Osteocyte (in vitro differentiated cells): ENCODE data around the gene CFAP61. TPM values are rescaled to one million over a fixed set of nuclear protein-coding genes. Genes with fewer than 3 reads are reported as not detected.

Source experiments
- DNase-seq: peaks from one replicate; pipeline ENCODE4 v3.0.0; 2021; ENCODE audit warnings: mixed read lengths; ENCODE audit not compliant: unreplicated experiment; ENCODE audit errors: extremely low spot score
- H3K27ac Mint-ChIP-seq: one replicate; pipeline ENCODE4 v1.8.0; 2021; ENCODE audit warnings: mild to moderate bottlenecking, mixed read lengths; ENCODE audit not compliant: unreplicated experiment
- H3K27me3 Mint-ChIP-seq: one replicate; pipeline ENCODE4 v1.8.0; 2021; ENCODE audit warnings: mixed read lengths; ENCODE audit not compliant: unreplicated experiment
- H3K36me3 Mint-ChIP-seq: one replicate; pipeline ENCODE4 v1.8.0; 2021; ENCODE audit warnings: mixed read lengths; ENCODE audit not compliant: unreplicated experiment
- H3K4me1 Mint-ChIP-seq: one replicate; pipeline ENCODE4 v1.8.0; 2021; ENCODE audit warnings: mixed read lengths; ENCODE audit not compliant: unreplicated experiment
- H3K4me3 Mint-ChIP-seq: one replicate; pipeline ENCODE4 v1.8.0; 2021; ENCODE audit warnings: mild to moderate bottlenecking, moderate library complexity, mixed read lengths; ENCODE audit not compliant: unreplicated experiment
- H3K9me3 Mint-ChIP-seq: one replicate; pipeline ENCODE4 v1.8.0; 2021; ENCODE audit warnings: mixed read lengths; ENCODE audit not compliant: unreplicated experiment
- total RNA-seq: library from RNA; stranded (reverse); gene quantifications from 2 replicates; pipeline ENCODE4 v1.2.1, GENCODE V29; 2021
- TF ChIP-seq, protein P1 (sequence below): fragments of 200-600 bp; sonication (generic); IDR thresholded peaks from 2 replicates; pipeline ENCODE4 v1.5.0; 2021; ENCODE audit warnings: antibody characterized with exemption, mild to moderate bottlenecking, moderate library complexity

The CFAP61 gene
- total RNA-seq, 1 donor from 2014 or later: not detected

DNA sequence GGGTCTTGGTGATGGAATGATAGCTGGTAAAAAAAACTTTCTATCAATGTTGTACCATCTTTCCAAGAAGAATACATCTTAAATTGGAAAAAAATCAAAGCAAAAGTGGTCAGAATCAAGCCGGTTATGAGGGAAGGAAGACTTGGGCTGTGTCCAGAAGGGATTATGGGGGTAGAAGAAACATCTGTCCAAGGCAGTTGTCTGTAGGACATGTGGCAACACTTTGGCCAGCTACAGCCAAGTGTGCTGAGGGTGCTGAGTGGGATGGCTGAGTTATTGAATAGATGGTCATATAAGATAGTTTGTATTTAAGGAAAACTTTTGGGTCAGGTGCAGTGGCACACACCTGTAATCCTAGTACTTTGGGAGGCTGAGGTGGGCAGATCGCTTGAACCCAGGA is 354.0 kb downstream of the CFAP61 start:
- no peak overlapping the region for H3K27ac Mint-ChIP-seq
- H3K27me3 Mint-ChIP-seq: no peaks in the 10 kb centered on the region
- TF ChIP-seq, protein P1, sequence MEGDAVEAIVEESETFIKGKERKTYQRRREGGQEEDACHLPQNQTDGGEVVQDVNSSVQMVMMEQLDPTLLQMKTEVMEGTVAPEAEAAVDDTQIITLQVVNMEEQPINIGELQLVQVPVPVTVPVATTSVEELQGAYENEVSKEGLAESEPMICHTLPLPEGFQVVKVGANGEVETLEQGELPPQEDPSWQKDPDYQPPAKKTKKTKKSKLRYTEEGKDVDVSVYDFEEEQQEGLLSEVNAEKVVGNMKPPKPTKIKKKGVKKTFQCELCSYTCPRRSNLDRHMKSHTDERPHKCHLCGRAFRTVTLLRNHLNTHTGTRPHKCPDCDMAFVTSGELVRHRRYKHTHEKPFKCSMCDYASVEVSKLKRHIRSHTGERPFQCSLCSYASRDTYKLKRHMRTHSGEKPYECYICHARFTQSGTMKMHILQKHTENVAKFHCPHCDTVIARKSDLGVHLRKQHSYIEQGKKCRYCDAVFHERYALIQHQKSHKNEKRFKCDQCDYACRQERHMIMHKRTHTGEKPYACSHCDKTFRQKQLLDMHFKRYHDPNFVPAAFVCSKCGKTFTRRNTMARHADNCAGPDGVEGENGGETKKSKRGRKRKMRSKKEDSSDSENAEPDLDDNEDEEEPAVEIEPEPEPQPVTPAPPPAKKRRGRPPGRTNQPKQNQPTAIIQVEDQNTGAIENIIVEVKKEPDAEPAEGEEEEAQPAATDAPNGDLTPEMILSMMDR: no peak
- DNase-seq: no peak
- H3K9me3 Mint-ChIP-seq: no peaks in the 10 kb centered on the region
- no peaks in the 10 kb centered on the region for H3K4me1 Mint-ChIP-seq
- no peak overlapping the region for H3K4me3 Mint-ChIP-seq
- peaks cover 6% of the 10 kb centered on the region for H3K36me3 Mint-ChIP-seq

DNA sequence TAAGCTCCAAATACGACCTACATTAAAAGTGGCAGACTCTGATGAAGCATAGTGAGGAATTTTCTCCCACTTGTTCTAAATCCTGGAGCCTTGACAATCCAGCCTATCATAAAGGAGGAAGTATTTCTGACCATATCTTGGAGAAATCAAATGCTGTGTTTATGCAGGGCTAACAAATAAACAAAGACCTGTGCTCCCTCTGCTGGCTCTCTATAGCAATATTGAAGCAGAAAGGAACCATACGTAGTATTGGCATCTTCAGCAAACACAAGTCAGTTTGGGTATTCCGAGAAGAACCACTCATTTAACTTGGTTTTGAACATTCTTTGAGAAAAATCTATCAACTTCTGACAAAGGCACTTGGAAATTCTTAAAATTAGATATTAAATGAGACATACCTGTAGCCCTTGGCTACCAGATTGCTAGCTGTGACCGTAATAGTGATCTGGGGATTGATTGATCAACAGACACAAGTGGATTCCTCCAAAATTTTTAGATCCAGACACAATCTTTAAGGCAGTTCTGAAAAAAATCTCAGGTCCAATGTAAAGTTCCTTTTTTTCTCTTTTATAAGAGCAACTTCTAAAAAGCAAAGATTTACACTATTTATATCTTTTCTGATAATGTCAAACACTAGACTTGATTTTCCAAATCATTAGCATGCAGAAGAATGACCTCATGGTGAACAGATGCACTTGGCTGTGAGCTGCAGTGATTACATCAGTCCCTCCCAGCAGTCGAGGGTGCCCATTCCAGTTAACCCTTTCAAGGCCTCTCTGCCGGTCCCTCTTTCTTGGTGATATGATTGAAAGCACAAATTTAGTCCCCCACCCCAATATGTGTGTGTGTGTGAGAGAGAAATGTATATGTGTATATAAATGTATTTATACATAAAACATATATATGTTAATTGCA is 355.8 kb downstream of the CFAP61 start:
- no peaks in the 10 kb centered on the region for H3K27me3 Mint-ChIP-seq
- H3K9me3 Mint-ChIP-seq: no peaks in the 10 kb centered on the region
- no peaks in the 10 kb centered on the region for H3K4me1 Mint-ChIP-seq
- peaks cover 10% of the 10 kb centered on the region for H3K36me3 Mint-ChIP-seq
- no peak for DNase-seq
- TF ChIP-seq, protein P1: no peak
- no peak overlapping the region for H3K27ac Mint-ChIP-seq
- H3K4me3 Mint-ChIP-seq: no peak overlapping the region

DNA sequence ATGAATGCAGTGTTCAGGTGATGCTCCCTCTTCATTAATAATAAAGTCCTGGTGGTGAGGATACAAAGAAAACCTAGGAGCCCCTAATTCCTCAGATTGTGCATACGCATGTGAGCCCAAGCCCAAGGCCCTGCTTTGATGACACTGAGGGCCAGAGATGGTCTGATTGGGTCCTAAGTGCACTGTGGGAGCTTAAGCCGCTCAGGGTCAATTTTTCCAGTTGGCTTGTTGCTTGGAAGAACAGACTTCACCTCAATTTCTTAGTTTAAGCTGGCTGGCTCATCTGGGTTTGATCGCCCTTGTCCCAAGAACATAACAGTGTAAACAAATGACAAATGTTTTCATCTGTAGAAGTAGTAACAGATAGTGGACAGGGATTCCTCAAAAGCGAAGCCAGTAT is 357.0 kb downstream of the CFAP61 start:
- no peaks in the 10 kb centered on the region for H3K27me3 Mint-ChIP-seq
- no peak overlapping the region for H3K27ac Mint-ChIP-seq
- no peaks in the 10 kb centered on the region for H3K4me1 Mint-ChIP-seq
- peaks cover 10% of the 10 kb centered on the region for H3K36me3 Mint-ChIP-seq
- no peak for DNase-seq
- TF ChIP-seq, protein P1: no peak
- no peak overlapping the region for H3K4me3 Mint-ChIP-seq
- no peaks in the 10 kb centered on the region for H3K9me3 Mint-ChIP-seq

Other genes starting within 250 kb of the CFAP61 start
- gene NAA20, start 35.2 kb upstream of the CFAP61 start, total RNA-seq: 49.6 and 50.6 TPM in 2 replicates
- 21.8 and 21.9 TPM in 2 replicates for gene CRNKL1, start 66 bp upstream of the CFAP61 start, total RNA-seq